ENCODE data around the gene CETN3.
"Not testable (repeated sequence)": the region's sequence is repeated elsewhere in the genome, so short reads cannot be mapped to it uniquely, and the experiment has no call there.

Gene CETN3

GRCh38 chr5:90383903-90384302, 25.7 kb downstream of the CETN3 start:
- no peak for DNase-seq (ENCODE audit: low spot score)

- DNase-seq (ENCODE audit: low spot score) = no peak
These were observed 28.2 kb downstream of the CETN3 start for GRCh38 chr5:90381213-90381929.

DNA sequence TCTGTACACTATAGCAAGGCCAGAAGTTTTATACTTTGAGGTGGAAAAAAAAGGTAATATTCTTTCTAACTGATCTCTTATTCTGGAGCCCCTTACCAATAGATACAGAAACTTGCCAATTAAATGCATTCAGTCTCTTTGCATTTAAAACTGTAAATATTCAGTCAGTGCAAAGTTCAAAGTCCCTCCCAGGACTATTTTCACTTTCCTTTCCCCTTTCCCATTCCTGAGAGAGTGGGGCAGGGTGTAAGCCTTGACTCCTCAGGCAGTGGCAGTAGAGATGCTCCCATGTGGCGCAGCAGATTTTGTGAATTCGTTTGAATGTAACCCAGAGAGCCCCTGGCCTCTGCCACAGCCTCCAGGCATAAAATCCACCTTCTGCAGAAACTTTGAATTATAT, 29.9 kb downstream of the CETN3 start:
- DNase-seq (ENCODE audit: low spot score) = no peak

- no peak for DNase-seq (ENCODE audit: low spot score)
These were observed 30.8 kb downstream of the CETN3 start for GRCh38 chr5:90378752-90379151.

GRCh38 chr5:90371269-90371668, 38.3 kb downstream of the CETN3 start:
- not testable (repeated sequence) for DNase-seq (ENCODE audit: low spot score)

DNA sequence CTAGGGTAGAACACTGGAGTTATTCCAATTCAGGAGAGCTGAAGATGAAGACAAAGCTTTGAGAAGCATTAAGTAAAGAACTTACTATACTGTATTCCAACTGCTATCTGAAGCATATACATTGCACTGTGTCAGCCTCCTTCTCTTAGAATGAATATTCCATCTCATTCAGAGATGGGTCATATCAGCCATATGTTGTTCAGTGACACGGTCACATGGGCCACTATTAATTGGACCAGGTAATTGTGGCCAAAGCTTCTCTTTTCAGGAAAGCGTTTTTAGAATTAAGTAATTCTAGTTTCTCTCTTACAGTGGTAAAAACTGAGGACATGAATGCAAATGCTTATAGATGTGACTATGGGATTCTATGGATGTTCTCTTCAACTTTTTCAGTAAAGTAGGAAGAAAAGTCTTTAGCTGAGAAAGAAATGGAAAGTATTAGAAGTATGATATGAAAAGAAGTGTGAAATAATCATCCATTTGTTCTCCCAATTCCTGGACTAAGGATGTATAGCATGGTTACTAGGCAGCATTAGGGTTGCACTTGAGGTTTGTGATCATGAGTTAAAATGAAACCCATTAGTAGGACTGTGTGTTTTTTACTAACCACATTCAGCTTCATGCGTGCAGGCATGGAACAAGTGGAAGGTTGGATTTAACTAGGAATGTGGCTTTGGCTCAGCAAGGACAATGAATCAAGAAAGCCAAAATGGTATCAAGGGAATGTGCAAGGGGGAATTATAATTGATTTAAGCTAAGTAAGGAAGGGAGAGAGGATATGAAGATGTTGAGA, 40.9 kb downstream of the CETN3 start:
- DNase-seq (ENCODE audit: low spot score) = no peak

DNA sequence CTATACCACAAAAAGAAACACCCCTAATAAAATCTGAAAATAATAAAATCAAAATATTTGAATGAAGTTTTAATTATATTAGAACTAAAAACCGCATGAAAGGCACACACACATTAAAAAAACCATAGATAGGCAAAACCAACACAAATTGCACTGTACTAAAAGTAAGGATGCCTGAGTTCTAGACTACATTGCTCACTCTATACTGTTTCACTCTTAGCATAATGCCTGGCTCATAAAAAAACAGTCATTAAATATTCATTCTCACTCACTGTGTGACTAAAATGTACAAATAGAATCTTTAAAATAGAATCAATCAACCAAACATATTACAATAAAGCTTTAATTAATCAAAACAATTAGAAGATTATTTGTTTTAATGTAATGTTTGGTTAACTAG, 41.7 kb downstream of the CETN3 start:
- no peak for DNase-seq (ENCODE audit: low spot score)

GRCh38 chr5:90366948-90367347, 42.6 kb downstream of the CETN3 start:
- no peak for DNase-seq (ENCODE audit: low spot score)

DNA sequence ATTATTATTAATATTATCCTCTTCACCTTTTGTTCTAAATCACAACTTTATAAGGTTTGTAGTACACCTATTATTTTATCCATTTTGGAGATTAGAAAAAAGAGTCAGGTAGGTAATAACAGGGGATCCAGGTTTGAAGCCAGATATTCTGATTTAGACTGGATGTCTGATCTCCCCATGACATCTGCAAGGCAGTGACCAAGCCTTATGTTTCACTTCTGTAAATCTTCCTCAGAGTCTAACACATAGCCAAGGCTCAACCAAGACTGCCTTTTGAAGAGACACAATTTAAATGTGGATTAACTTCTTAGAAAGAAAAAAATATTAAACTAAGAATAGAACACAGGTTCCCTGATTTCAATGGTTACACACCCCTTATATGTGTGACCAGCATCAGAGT, 44.2 kb downstream of the CETN3 start:
- DNase-seq (ENCODE audit: low spot score) = no peak

DNA sequence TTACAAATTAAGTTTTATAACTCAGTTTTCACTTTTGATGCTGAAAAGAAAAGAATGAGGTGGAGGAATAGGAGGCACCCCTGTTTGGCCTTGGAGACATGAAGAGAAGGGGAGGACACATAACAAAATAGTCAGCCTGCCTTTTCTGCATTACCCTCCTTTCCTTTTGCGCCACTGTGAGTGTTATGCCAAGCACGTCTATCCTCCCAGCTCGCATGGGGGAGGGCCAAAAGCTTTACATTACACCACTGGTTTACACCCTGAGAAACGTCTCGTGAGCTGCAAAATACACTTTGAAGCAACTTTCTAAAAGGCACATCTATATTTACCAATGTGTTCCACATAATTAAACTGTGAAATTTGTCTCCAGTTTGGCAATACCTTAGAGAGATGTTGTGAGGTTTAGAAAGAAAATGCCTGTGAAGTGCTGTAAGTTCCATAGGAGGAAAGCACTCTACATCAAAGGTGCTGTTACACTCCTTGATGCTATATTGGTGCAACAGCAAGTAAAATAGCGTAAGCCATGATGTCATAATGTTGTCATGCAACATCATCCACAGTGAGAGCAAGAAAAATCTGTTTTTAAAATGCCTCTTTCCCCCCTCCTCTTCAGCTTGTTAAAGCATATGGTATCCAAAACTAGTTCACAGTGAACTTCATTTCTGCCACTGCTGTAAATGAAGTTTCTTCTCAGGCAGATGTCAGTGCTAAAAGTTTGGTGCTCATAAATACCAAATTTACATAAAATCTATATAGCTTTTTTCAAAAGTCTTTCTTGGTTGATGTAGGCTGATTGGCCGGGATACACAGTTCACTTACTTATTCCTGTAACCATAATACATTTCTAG, 50.3 kb downstream of the CETN3 start:
- no peak for DNase-seq (ENCODE audit: low spot score)

DNA sequence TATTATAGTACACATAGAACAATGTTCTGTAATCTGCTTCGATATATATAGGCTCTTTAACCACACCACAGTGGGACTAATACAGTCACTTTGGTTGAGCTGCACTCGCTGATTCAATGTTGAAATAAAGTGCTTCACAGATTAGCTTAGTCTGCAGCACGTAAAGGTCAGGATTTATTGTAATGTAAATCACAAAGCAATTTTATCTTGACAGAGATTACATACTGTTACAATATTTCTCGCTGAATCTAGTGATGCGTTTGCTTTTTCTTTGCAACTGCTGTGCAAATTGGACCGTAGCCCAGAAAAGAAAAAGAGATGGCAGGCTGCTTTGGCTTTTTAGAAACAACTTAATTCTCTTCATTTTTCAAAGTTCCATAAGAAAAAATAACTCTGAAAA, 52.9 kb downstream of the CETN3 start:
- no peak for DNase-seq (ENCODE audit: low spot score)

DNA sequence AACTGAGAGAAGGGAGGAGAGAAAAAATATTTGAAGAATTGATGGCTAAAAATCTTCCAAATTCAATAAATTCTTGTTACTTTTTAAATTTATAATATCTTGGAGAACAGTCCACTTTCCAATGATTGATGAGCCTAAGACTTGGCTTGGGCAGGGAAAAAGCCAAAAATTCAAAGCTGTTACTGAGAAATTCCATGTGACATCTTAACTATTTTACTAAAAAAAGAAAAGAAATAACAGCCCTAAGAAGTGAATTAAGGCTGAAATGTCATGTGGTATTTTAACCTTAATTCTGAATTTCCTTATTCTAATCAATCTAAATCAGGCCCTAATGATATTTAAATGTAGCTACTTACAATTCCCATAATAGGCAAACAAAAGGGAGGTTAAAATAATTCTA, 53.4 kb downstream of the CETN3 start:
- no peak for DNase-seq (ENCODE audit: low spot score)

- no peak for DNase-seq (ENCODE audit: low spot score)
These were observed 53.9 kb downstream of the CETN3 start for GRCh38 chr5:90355635-90356034.

DNA sequence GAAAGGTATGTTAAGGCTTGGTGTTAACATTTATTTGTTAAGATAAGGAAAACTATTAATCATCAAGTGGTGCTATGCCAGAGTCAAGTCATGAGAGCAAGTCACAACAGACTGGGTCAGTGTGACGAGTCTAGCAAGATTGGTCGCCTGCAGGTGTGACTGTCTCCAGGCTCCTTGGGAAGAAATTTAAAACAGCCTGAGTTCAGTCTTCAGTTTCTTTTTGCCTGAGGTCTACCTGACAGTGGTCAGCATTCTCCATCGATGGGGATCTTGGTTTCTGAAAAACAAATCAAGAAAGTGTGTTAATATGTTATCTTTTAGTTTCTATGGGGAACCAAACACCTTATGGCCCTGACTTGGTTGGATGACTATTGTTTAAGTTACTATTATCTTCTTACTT, 56.3 kb downstream of the CETN3 start:
- DNase-seq (ENCODE audit: low spot score) = no peak

DNA sequence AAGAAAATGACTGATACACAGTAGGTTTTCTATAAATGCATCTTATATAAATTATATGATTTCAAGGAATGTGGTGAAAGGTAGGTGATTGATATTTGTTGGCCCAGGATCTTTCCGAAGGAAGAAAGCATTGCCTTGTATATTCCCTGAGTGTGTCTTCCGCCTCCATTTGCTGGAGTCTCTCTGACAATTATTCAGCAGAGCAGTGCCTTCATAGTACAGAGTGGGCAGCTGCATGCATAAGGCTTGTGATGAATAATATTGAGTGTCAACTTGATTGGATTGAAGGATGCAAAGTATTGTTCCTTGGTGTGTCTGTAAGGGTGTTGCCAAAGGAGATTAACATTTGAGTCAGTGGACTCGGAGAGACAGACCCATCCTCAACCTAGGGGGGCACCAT, 58.5 kb downstream of the CETN3 start:
- no peak for DNase-seq (ENCODE audit: low spot score)

DNA sequence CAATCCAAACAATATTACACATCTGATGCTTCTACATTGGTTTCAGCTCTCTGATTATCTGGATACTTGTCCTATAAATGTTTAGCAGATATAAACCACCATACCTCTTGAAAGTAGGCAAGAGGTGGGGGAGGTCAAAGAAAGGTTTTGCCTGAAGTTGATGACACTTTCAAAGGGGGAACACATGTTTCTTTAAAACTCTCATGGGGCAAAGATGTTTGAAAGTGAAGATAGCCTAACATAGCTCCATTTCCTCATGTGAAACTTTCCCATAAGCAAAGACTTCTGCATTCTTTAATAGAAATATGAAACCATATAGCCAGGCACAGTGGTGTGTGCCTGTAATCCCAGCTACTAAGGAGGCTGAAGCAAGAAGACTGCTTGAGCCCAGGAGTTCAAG, 62.1 kb downstream of the CETN3 start:
- no peak for DNase-seq (ENCODE audit: low spot score)

GRCh38 chr5:90345684-90346083, 63.9 kb downstream of the CETN3 start:
- no peak for DNase-seq (ENCODE audit: low spot score)

GRCh38 chr5:90344689-90345088, 64.9 kb downstream of the CETN3 start:
- no peak for DNase-seq (ENCODE audit: low spot score)

DNA sequence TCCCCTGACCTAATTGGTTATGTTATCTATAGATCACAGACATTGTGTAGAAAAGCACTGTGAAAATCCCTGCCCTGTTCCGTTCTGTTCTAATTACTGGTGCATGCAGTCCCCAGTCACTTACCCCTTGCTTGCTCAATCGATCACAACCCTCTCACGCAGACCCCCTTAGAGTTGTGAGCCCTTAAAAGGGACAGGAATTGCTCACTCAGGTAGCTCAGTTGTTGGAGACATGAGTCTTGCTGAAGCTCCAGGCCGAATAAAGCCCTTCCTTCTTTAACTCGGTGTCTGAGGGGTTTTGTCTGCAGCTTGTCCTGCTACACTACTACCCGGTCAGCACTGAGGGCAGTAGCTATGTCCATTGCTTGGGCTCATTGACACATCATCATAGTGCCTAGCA, 65.8 kb downstream of the CETN3 start:
- not testable (repeated sequence) for DNase-seq (ENCODE audit: low spot score)

- no peak for DNase-seq (ENCODE audit: low spot score)
These were observed 67.0 kb downstream of the CETN3 start for GRCh38 chr5:90342576-90342975.
